Naive thymus-derived CD4-positive, alpha-beta T cell (primary cell): ENCODE results near the gene PHAX. TPM values are rescaled to one million over a fixed set of nuclear protein-coding genes. Genes with fewer than 3 reads are reported as not detected.

Source experiments
- ATAC-seq: fragments of 150-1000 bp; cut with Tn5 transposase; 2 replicates; pipeline ENCODE4 v1.10.0; 2021; ENCODE audit warnings: mild to moderate bottlenecking, moderate library complexity
- CTCF ChIA-PET: fragments of 350-600 bp; sonication (Branson Sonifier 250); formaldehyde crosslinking; loops from one replicate; lab custom pipeline; 2021; ENCODE audit warnings: antibody characterized with exemption; lab: Charles Lee
- POLR2A ChIA-PET: fragments of 350-600 bp; sonication (Branson Sonifier 250); formaldehyde crosslinking; loops from one replicate; lab custom pipeline; 2021; ENCODE audit warnings: antibody characterized with exemption, inconsistent platforms; lab: Charles Lee
- DNase-seq, 9 donors: peaks; one replicate each; pipeline versions ENCODE4 v3.0.0 to v3.0.0-alpha.2; 2020 to 2022; ENCODE audit warnings: mixed read lengths in 1 of 9
- H3K27ac ChIP-seq: one replicate; pipeline ENCODE4 v1.7.0; 2013; ENCODE audit warnings: mild to moderate bottlenecking, low read depth, low read length, moderate library complexity
- H3K27me3 ChIP-seq, 2 donors: one replicate each; pipeline ENCODE4 v1.7.0; 2013; ENCODE audit warnings: low read length in 2 of 2, mild to moderate bottlenecking in 2 of 2, moderate library complexity in 2 of 2; ENCODE audit not compliant: control insufficient read depth in 2 of 2, insufficient read depth in 2 of 2
- H3K36me3 ChIP-seq, 3 experiments: 1 replicate in 2 of 3; 2 replicates in 1 of 3; pipeline ENCODE4 v1.7.0; 2013; ENCODE audit warnings: low read length in 3 of 3, mild to moderate bottlenecking in 3 of 3, moderate library complexity in 1 of 3; ENCODE audit not compliant: insufficient read depth in 3 of 3, control insufficient read depth in 2 of 3
- H3K4me1 ChIP-seq, 2 donors: one replicate each; pipeline ENCODE4 v1.7.0; 2013; ENCODE audit warnings: low read length in 2 of 2, mild to moderate bottlenecking in 2 of 2, moderate library complexity in 1 of 2; ENCODE audit not compliant: control insufficient read depth in 2 of 2, insufficient read depth in 2 of 2
- H3K4me3 ChIP-seq: 2 replicates; pipeline ENCODE4 v1.7.0; 2013; ENCODE audit warnings: mild to moderate bottlenecking, low read length
- H3K9me3 ChIP-seq, 3 experiments: 1 replicate in 2 of 3; 2 replicates in 1 of 3; pipeline ENCODE4 v1.7.0; 2013; ENCODE audit warnings: low read length in 3 of 3; ENCODE audit not compliant: control insufficient read depth in 2 of 3
- H3K27ac Mint-ChIP-seq, 9 donors: one replicate each; pipeline ENCODE4 v1.8.0; 2020 to 2022; ENCODE audit warnings: mixed read lengths in 9 of 9, mild to moderate bottlenecking in 8 of 9, moderate library complexity in 5 of 9, inconsistent platforms in 2 of 9
- H3K27me3 Mint-ChIP-seq, 5 donors: one replicate each; pipeline ENCODE4 v1.8.0; 2021 to 2022; ENCODE audit warnings: mixed read lengths in 5 of 5, mild to moderate bottlenecking in 1 of 5
- H3K36me3 Mint-ChIP-seq, 5 donors: one replicate each; pipeline ENCODE4 v1.8.0; 2020 to 2022; ENCODE audit warnings: mixed read lengths in 5 of 5, mild to moderate bottlenecking in 3 of 5, inconsistent platforms in 1 of 5
- H3K4me1 Mint-ChIP-seq, 7 donors: one replicate each; pipeline ENCODE4 v1.8.0; 2020 to 2022; ENCODE audit warnings: mixed read lengths in 7 of 7, mild to moderate bottlenecking in 3 of 7, inconsistent platforms in 1 of 7
- H3K4me3 Mint-ChIP-seq, 10 donors: one replicate each; pipeline ENCODE4 v1.8.0; 2020 to 2022; ENCODE audit warnings: mild to moderate bottlenecking in 10 of 10, mixed read lengths in 10 of 10, moderate library complexity in 6 of 10, inconsistent platforms in 2 of 10
- H3K9me3 Mint-ChIP-seq, 11 donors: one replicate each; pipeline ENCODE4 v1.8.0; 2020 to 2022; ENCODE audit warnings: mixed read lengths in 11 of 11, mild to moderate bottlenecking in 4 of 11, inconsistent platforms in 1 of 11, moderate library complexity in 1 of 11
- intact Hi-C, 2 donors: fragments of 100-400 bp; cut with micrococcal nuclease; formaldehyde crosslinking; loops; one replicate each; pipeline ENCODE4 v1.15.1; 2023
- polyA plus RNA-seq, 2 donors: library from polyadenylated mRNA; unstranded; fragments of 300-500 nt; fragmentation: Illumina TruSeq; gene quantifications; one replicate each; pipeline ENCODE4 v1.2.3, GENCODE V29; 2021
- total RNA-seq, 6 experiments: library from RNA in 5 of 6; stranded (reverse) in 5 of 6; gene quantifications; 1 replicate in 5 of 6; 2 replicates in 1 of 6; pipeline ENCODE4 v1.2.3 and lab custom pipeline; 2021 to 2026

PHAX gene
- total and polyA plus RNA-seq, 7 experiments from 2014 or later, result 14.5 to 116 (median 37.4) TPM

DNA sequence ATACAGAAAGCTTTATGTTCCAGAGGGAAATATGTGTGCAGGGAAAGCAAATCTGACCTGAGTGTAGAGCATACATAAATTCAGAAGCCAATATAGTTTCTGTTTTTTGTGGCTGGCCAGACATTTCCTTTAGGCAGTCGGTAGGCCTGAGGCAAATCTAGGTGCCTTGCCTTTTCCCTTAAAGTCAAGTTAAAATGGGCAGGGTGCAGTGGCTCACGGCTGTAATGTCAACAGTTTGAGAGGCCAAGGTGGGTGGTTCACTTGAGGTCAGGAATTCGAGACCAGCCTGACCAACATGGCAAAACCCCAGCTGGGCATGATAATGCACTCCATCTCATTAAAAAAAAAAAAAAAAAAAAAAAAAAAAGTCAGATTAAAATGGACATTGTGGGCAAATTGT lies 31.2 kb downstream of the PHAX start:
- CTCF ChIA-PET, result no interaction called here
- DNase-seq, result no peak
- Mint-ChIP-seq H3K27ac (no peak overlapping the region), H3K27me3 (no peaks in the 10 kb centered on the region), H3K4me3 (no peak overlapping the region), H3K36me3 (no peaks in the 10 kb centered on the region), H3K9me3 (no peaks in the 10 kb centered on the region), H3K4me1 (no peaks in the 10 kb centered on the region)
- POLR2A ChIA-PET, result no interaction called here
- Histone ChIP-seq H3K27me3 (no peaks in the 10 kb centered on the region), H3K9me3 (no peaks in the 10 kb centered on the region), H3K4me3 (no peak overlapping the region), H3K4me1 (no peaks in the 10 kb centered on the region), H3K36me3 (no peaks in the 10 kb centered on the region), H3K27ac (no peak overlapping the region)
- intact Hi-C loops, result no loop called here
- ATAC-seq, result no peak

GRCh38 chr5:126633552-126633951 lies 32.8 kb downstream of the PHAX start:
- H3K27ac ChIP-seq, result no peak overlapping the region
- H3K4me3 ChIP-seq, result no peak overlapping the region
- no peaks in the 10 kb centered on the region for H3K36me3 ChIP-seq
- Mint-ChIP-seq H3K4me3 (no peak overlapping the region), H3K27ac (no peak overlapping the region), H3K4me1 (no peaks in the 10 kb centered on the region), H3K9me3 (peaks cover 0 to 3% (median 0%) of the 10 kb centered on the region in 11 donors), H3K27me3 (no peaks in the 10 kb centered on the region), H3K36me3 (no peaks in the 10 kb centered on the region)
- ChIA-PET CTCF (no interaction called here), POLR2A (no interaction called here)
- ATAC-seq (no peak), DNase-seq (no peak)
- H3K4me1 ChIP-seq, result no peaks in the 10 kb centered on the region
- intact Hi-C loops, result no loop called here
- H3K27me3 ChIP-seq, result no peaks in the 10 kb centered on the region
- H3K9me3 ChIP-seq, result no peaks in the 10 kb centered on the region

DNA sequence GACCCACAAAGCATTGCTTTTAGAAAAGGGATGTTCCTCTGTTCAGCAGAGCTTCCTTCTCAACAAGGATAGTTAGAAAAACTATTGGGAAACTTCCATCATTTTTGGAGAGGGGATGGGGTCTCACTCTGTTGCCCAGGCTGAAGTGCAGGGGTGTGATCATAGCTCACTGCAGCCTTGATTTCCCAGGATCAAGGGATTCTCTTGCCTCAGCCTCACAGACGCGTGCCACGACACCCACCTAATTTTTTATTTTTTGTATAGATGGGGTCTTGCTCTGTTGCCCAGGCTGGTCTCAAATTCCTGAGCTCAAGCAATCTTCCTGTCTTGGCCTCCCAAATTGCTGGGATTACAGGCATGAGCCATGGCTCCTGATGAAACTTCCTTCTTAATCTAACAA lies 34.8 kb downstream of the PHAX start:
- intact Hi-C loops, result no loop called here
- Mint-ChIP-seq H3K27ac (no peak overlapping the region), H3K4me1 (no peaks in the 10 kb centered on the region), H3K27me3 (no peaks in the 10 kb centered on the region), H3K9me3 (peaks cover 0 to 3% (median 0%) of the 10 kb centered on the region in 11 donors), H3K36me3 (no peaks in the 10 kb centered on the region), H3K4me3 (no peak overlapping the region)
- Histone ChIP-seq H3K4me3 (no peak overlapping the region), H3K27ac (no peak overlapping the region), H3K27me3 (no peaks in the 10 kb centered on the region), H3K4me1 (no peaks in the 10 kb centered on the region), H3K36me3 (no peaks in the 10 kb centered on the region), H3K9me3 (no peaks in the 10 kb centered on the region)
- ChIA-PET POLR2A (no interaction called here), CTCF (no interaction called here)
- no peak for DNase-seq
- ATAC-seq, result no peak

GRCh38 chr5:126636956-126637355 lies 36.2 kb downstream of the PHAX start:
- peaks cover 0 to 3% (median 0%) of the 10 kb centered on the region in 11 donors for H3K9me3 Mint-ChIP-seq
- H3K4me3 Mint-ChIP-seq, result no peak overlapping the region
- ATAC-seq (no peak), DNase-seq (no peak)
- H3K36me3 ChIP-seq, result no peaks in the 10 kb centered on the region
- ChIA-PET POLR2A (no interaction called here), CTCF (no interaction called here)
- H3K4me3 ChIP-seq, result no peak overlapping the region
- no peak overlapping the region for H3K27ac Mint-ChIP-seq
- no peak overlapping the region for H3K27ac ChIP-seq
- H3K27me3 Mint-ChIP-seq, result no peaks in the 10 kb centered on the region
- no peaks in the 10 kb centered on the region for H3K9me3 ChIP-seq
- H3K27me3 ChIP-seq, result no peaks in the 10 kb centered on the region
- no peaks in the 10 kb centered on the region for H3K36me3 Mint-ChIP-seq
- no peaks in the 10 kb centered on the region for H3K4me1 ChIP-seq
- intact Hi-C loops, result no loop called here
- peaks cover 0 to 3% (median 0%) of the 10 kb centered on the region in 7 donors for H3K4me1 Mint-ChIP-seq

DNA sequence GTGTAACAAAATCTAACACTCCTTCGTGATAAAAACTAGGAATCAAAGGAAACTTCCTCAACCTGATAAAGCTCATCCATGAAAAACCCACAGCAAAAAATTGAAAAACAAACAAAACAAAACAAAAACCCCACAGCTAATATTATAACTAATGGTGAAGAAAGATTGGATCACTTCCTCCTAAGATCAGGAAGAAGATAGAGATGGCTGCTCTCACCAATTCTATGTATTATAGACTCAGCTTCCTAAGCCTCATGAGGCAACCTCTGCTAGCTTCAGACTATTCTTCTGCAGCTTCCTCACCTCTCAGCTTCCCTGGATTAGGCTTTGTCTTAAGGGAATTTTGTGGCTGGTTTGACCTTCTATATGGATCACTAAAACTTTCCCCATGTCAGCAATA lies 40.1 kb downstream of the PHAX start:
- Mint-ChIP-seq H3K36me3 (peaks cover 0 to 6% (median 3%) of the 10 kb centered on the region in 5 donors), H3K4me3 (no peak overlapping the region), H3K9me3 (peaks cover 0 to 18% (median 7%) of the 10 kb centered on the region in 11 donors), H3K27ac (no peak overlapping the region), H3K4me1 (peaks cover 0 to 3% (median 0%) of the 10 kb centered on the region in 7 donors), H3K27me3 (peaks cover 0 to 5% (median 0%) of the 10 kb centered on the region in 5 donors)
- no peak overlapping the region for H3K27ac ChIP-seq
- no peak overlapping the region for H3K4me3 ChIP-seq
- H3K4me1 ChIP-seq, result no peaks in the 10 kb centered on the region
- ChIA-PET CTCF (no interaction called here), POLR2A (interaction anchor here (0.7 kb wide), 1 partner anchor 13 kb away, joined by 3 read pairs; no protein-coding TSS in a partner anchor)
- no peaks in the 10 kb centered on the region for H3K36me3 ChIP-seq
- ATAC-seq (no peak), DNase-seq (no peak)
- no peaks in the 10 kb centered on the region for H3K27me3 ChIP-seq
- intact Hi-C loops, result no loop called here
- H3K9me3 ChIP-seq, result no peaks in the 10 kb centered on the region

GRCh38 chr5:126641387-126641786 lies 40.6 kb downstream of the PHAX start:
- intact Hi-C loops, result no loop called here
- H3K27me3 Mint-ChIP-seq, result peaks cover 0 to 5% (median 0%) of the 10 kb centered on the region in 5 donors
- H3K27me3 ChIP-seq, result no peaks in the 10 kb centered on the region
- H3K36me3 Mint-ChIP-seq, result peaks cover 0 to 6% (median 3%) of the 10 kb centered on the region in 5 donors
- H3K27ac Mint-ChIP-seq, result no peak overlapping the region
- H3K4me1 ChIP-seq, result no peaks in the 10 kb centered on the region
- no peak overlapping the region for H3K4me3 ChIP-seq
- CTCF ChIA-PET, result no interaction called here
- H3K9me3 ChIP-seq, result no peaks in the 10 kb centered on the region
- DNase-seq (no peak), ATAC-seq (no peak)
- no peak overlapping the region for H3K27ac ChIP-seq
- H3K9me3 Mint-ChIP-seq, result peaks cover 0 to 18% (median 7%) of the 10 kb centered on the region in 11 donors
- peaks cover 0 to 3% (median 0%) of the 10 kb centered on the region in 7 donors for H3K4me1 Mint-ChIP-seq
- H3K4me3 Mint-ChIP-seq, result no peak overlapping the region
- no peaks in the 10 kb centered on the region for H3K36me3 ChIP-seq
- POLR2A ChIA-PET, result no interaction called here

- ATAC-seq, result no peak
- Mint-ChIP-seq H3K36me3 (peaks cover 0 to 6% (median 3%) of the 10 kb centered on the region in 5 donors), H3K9me3 (peaks cover 0 to 22% (median 7%) of the 10 kb centered on the region in 11 donors), H3K4me1 (peaks cover 0 to 3% (median 0%) of the 10 kb centered on the region in 7 donors), H3K27ac (no peak overlapping the region), H3K27me3 (peaks cover under 1 to 7% (median 5%) of the 10 kb centered on the region in 5 donors), H3K4me3 (no peak overlapping the region)
- no peaks in the 10 kb centered on the region for H3K36me3 ChIP-seq
- no peak overlapping the region for H3K4me3 ChIP-seq
- H3K9me3 ChIP-seq, result no peaks in the 10 kb centered on the region
- H3K4me1 ChIP-seq, result no peaks in the 10 kb centered on the region
- intact Hi-C loops, result no loop called here
- no peaks in the 10 kb centered on the region for H3K27me3 ChIP-seq
- H3K27ac ChIP-seq, result no peak overlapping the region
- POLR2A ChIA-PET, result no interaction called here
- no peak for DNase-seq
- CTCF ChIA-PET, result no interaction called here
Measured at GRCh38 chr5:126645132-126645531, 44.4 kb downstream of the PHAX start.
